ENCODE measurements around the gene GCLC. TPM values are rescaled to one million over a fixed set of nuclear protein-coding genes. Genes with fewer than 3 reads are reported as not detected.

The GCLC gene
- total RNA-seq, 1 experiment from 2014 or later = 88.9 TPM

GRCh38 chr6:53540129-53540692 lies 4.7 kb downstream of the GCLC start:
- no peak overlapping the region for H3K4me3 Mint-ChIP-seq (ENCODE audit: unreplicated experiment)
- H3K27me3 ChIP-seq (replicated peaks; ENCODE audit: control insufficient read depth, insufficient read depth, low read length) = no peaks in the 10 kb centered on the region

GRCh38 chr6:53539561-53539960 lies 5.3 kb downstream of the GCLC start:
- Mint-ChIP-seq H3K4me3 (ENCODE audit: unreplicated experiment) (no peak overlapping the region), H3K9me3 (ENCODE audit: unreplicated experiment) (no peaks in the 10 kb centered on the region), H3K27me3 (ENCODE audit: insufficient read depth, unreplicated experiment) (no peaks in the 10 kb centered on the region), H3K4me1 (ENCODE audit: low read depth, unreplicated experiment) (peaks cover 8% of the 10 kb centered on the region), H3K27ac (ENCODE audit: unreplicated experiment) (no peak overlapping the region), H3K36me3 (ENCODE audit: insufficient read depth, unreplicated experiment) (peaks cover 18% of the 10 kb centered on the region)
- TF ChIP-seq CTCF (IDR thresholded peaks at IDR 0.05; ENCODE audit: insufficient read depth in 1 of 2, low read depth in 1 of 2, low read length in 1 of 2, severe bottlenecking in 1 of 2, unreplicated experiment in 1 of 2) = no peak
- no peaks in the 10 kb centered on the region for H3K27me3 ChIP-seq (replicated peaks; ENCODE audit: control insufficient read depth, insufficient read depth, low read length)
- H3K36me3 ChIP-seq (ENCODE audit: control insufficient read depth, insufficient read depth, low read length) = no peaks in the 10 kb centered on the region; the same call in none of the 2 replicates
- intact Hi-C loops (cut with micrococcal nuclease; ENCODE audit: unreplicated experiment) = no loop called here
- no peak overlapping the region for H3K4me3 ChIP-seq (ENCODE audit: low read depth, low read length)
- no TSS peak for BruUV-seq (replicated peaks)
- no peaks in the 10 kb centered on the region for H3K9me3 ChIP-seq
- DNase-seq = no peak
- ChIA-PET POLR2A (interaction anchor here (0.6 kb wide), 1 partner anchor 118 kb away, joined by 3 read pairs; no protein-coding TSS in a partner anchor), CTCF (no interaction called here)
- H3K4me1 ChIP-seq = peaks cover 9% of the 10 kb centered on the region; the same call in 1 of the 2 replicates

More at GRCh38 chr6:53540129-53540692, 4.7 kb downstream of the GCLC start:
- Histone ChIP-seq H3K9me3 (no peaks in the 10 kb centered on the region), H3K4me3 (ENCODE audit: low read depth, low read length) (no peak overlapping the region), H3K4me1 (peaks cover 9% of the 10 kb centered on the region; the same call in 1 of the 2 replicates), H3K36me3 (ENCODE audit: control insufficient read depth, insufficient read depth, low read length) (no peaks in the 10 kb centered on the region; the same call in none of the 2 replicates)
- no TSS peak for BruUV-seq (replicated peaks)
- H3K27ac Mint-ChIP-seq (ENCODE audit: unreplicated experiment) = no peak overlapping the region
- no peak for TF ChIP-seq CTCF (IDR thresholded peaks at IDR 0.05; ENCODE audit: insufficient read depth in 1 of 2, low read depth in 1 of 2, low read length in 1 of 2, severe bottlenecking in 1 of 2, unreplicated experiment in 1 of 2)
- H3K36me3 Mint-ChIP-seq (ENCODE audit: insufficient read depth, unreplicated experiment) = peaks cover 20% of the 10 kb centered on the region
- intact Hi-C loops (cut with micrococcal nuclease; ENCODE audit: unreplicated experiment) = no loop called here
- ChIA-PET POLR2A (no interaction called here), CTCF (no interaction called here)
- no peaks in the 10 kb centered on the region for H3K27me3 Mint-ChIP-seq (ENCODE audit: insufficient read depth, unreplicated experiment)
- H3K4me1 Mint-ChIP-seq (ENCODE audit: low read depth, unreplicated experiment) = peaks cover 10% of the 10 kb centered on the region
- no peaks in the 10 kb centered on the region for H3K9me3 Mint-ChIP-seq (ENCODE audit: unreplicated experiment)
- no peak for DNase-seq

- Mint-ChIP-seq H3K9me3 (ENCODE audit: unreplicated experiment) (no peaks in the 10 kb centered on the region), H3K27me3 (ENCODE audit: insufficient read depth, unreplicated experiment) (no peaks in the 10 kb centered on the region), H3K36me3 (ENCODE audit: insufficient read depth, unreplicated experiment) (peaks cover 14% of the 10 kb centered on the region), H3K4me3 (ENCODE audit: unreplicated experiment) (no peak overlapping the region), H3K4me1 (ENCODE audit: low read depth, unreplicated experiment) (peaks cover 19% of the 10 kb centered on the region), H3K27ac (ENCODE audit: unreplicated experiment) (no peak overlapping the region)
- no peaks in the 10 kb centered on the region for H3K9me3 ChIP-seq
- no TSS peak for BruUV-seq (replicated peaks)
- no peak overlapping the region for H3K4me3 ChIP-seq (ENCODE audit: low read depth, low read length)
- ChIA-PET POLR2A (no interaction called here), CTCF (interaction anchor here (0.6 kb wide), 1 partner anchor 86 kb away, joined by 5 read pairs; no protein-coding TSS in a partner anchor)
- no peaks in the 10 kb centered on the region for H3K27me3 ChIP-seq (replicated peaks; ENCODE audit: control insufficient read depth, insufficient read depth, low read length)
- H3K4me1 ChIP-seq = no peaks in the 10 kb centered on the region
- intact Hi-C loops (cut with micrococcal nuclease; ENCODE audit: unreplicated experiment) = no loop called here
- TF ChIP-seq CTCF (IDR thresholded peaks at IDR 0.05; ENCODE audit: insufficient read depth in 1 of 2, low read depth in 1 of 2, low read length in 1 of 2, severe bottlenecking in 1 of 2, unreplicated experiment in 1 of 2) = no peak
- H3K36me3 ChIP-seq (ENCODE audit: control insufficient read depth, insufficient read depth, low read length) = no peaks in the 10 kb centered on the region; the same call in 1 of the 2 replicates
- DNase-seq = no peak
These were observed 8.3 kb downstream of the GCLC start for GRCh38 chr6:53536561-53536960.
